A549 (cell line): Measurements from ENCODE around the gene HSPB7.
"Not testable (repeated sequence)": the region's sequence is repeated elsewhere in the genome, so short reads cannot be mapped to it uniquely, and the experiment has no call there.

Experiments
- CBX8 ChIP-seq: fragments of 200-600 bp; sonication (generic); IDR thresholded peaks from 2 replicates; pipeline ENCODE4 v1.6.1; 2016
- EP300 ChIP-seq, 2 experiments: fragments of >200 bp; sonication (Bioruptor Twin); formaldehyde crosslinking; IDR thresholded peaks; 2 replicates in 1 of 2; 3 replicates in 1 of 2; pipeline ENCODE4 v1.6.1; 2016 to 2017
- HDAC2 ChIP-seq: fragments of 200-600 bp; sonication (generic); IDR thresholded peaks from 2 replicates; pipeline ENCODE4 v1.6.1; 2016
- HOXB5 ChIP-seq: fragments of 250-450 bp; sonication (Bioruptor Pico); IDR thresholded peaks from 2 replicates; pipeline ENCODE4 v1.5.0; 2020; ENCODE audit warnings: mild to moderate bottlenecking, moderate library complexity
- MAZ ChIP-seq: fragments of 150-350 bp; IDR thresholded peaks from 2 replicates; pipeline ENCODE4 v1.6.1; 2014; ENCODE audit warnings: antibody characterized with exemption, low read depth, low read length, borderline replicate concordance
- MYC ChIP-seq: IDR thresholded peaks from 2 replicates; pipeline ENCODE4 v1.6.1; 2012; ENCODE audit warnings: mild to moderate bottlenecking, inconsistent platforms, low read length, improper control_type of control experiment, borderline replicate concordance
- RCOR1 ChIP-seq: fragments of 150-350 bp; IDR thresholded peaks from 2 replicates; pipeline ENCODE4 v1.6.1; 2014; ENCODE audit warnings: antibody characterized with exemption, low read length, low read depth
- TF ChIP-seq, protein P1 (sequence below): fragments of >200 bp; sonication (Bioruptor Twin); formaldehyde crosslinking; IDR thresholded peaks from 3 replicates; pipeline ENCODE4 v1.5.1; 2016
- TF ChIP-seq, protein P2 (sequence below): fragments of 150-350 bp; IDR thresholded peaks from 2 replicates; pipeline ENCODE4 v1.6.1; 2014; ENCODE audit warnings: low read depth, mild to moderate bottlenecking, low read length

DNA sequence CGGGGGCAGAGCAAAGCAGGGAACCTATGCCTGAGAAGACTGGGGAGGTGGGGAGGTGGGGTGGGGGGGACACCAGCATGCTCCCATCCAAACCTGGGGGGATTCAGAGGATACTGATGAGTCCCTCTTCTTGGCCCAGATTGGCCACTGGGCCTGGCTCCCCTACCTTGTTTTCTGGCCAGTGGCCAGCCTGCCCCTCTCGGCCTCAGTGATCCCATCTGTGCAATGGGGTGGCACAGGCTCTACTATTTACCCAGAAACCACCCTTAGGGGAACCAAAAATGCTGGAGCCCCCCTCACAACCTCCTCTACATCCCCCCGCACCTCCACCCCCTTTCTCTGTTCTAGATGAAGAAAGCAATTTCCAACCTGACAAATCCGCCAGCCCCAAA, 38.7 kb upstream of the HSPB7 start:
- TF ChIP-seq HDAC2; RCOR1; MAZ; CBX8; HOXB5 (CRISPR knock-in tag); EP300 (IDR thresholded peaks at IDR 0.05); MYC: not testable (repeated sequence)
- TF ChIP-seq, protein P1, sequence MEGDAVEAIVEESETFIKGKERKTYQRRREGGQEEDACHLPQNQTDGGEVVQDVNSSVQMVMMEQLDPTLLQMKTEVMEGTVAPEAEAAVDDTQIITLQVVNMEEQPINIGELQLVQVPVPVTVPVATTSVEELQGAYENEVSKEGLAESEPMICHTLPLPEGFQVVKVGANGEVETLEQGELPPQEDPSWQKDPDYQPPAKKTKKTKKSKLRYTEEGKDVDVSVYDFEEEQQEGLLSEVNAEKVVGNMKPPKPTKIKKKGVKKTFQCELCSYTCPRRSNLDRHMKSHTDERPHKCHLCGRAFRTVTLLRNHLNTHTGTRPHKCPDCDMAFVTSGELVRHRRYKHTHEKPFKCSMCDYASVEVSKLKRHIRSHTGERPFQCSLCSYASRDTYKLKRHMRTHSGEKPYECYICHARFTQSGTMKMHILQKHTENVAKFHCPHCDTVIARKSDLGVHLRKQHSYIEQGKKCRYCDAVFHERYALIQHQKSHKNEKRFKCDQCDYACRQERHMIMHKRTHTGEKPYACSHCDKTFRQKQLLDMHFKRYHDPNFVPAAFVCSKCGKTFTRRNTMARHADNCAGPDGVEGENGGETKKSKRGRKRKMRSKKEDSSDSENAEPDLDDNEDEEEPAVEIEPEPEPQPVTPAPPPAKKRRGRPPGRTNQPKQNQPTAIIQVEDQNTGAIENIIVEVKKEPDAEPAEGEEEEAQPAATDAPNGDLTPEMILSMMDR, result not testable (repeated sequence)
- TF ChIP-seq, protein P2, sequence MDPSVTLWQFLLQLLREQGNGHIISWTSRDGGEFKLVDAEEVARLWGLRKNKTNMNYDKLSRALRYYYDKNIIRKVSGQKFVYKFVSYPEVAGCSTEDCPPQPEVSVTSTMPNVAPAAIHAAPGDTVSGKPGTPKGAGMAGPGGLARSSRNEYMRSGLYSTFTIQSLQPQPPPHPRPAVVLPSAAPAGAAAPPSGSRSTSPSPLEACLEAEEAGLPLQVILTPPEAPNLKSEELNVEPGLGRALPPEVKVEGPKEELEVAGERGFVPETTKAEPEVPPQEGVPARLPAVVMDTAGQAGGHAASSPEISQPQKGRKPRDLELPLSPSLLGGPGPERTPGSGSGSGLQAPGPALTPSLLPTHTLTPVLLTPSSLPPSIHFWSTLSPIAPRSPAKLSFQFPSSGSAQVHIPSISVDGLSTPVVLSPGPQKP, result not testable (repeated sequence)
